GM21529 (cell line): ENCODE results near the gene AGBL4.

Source experiments
- ATAC-seq: cut with Tn5 transposase; IDR thresholded peaks from one replicate; pipeline ENCODE4 v1.9.1; 2021; ENCODE audit not compliant: unreplicated experiment

The AGBL4 gene

GRCh38 chr1:48568501-48568900 is 1455.3 kb downstream of the AGBL4 start:
- ATAC-seq, result no peak

GRCh38 chr1:48566492-48566891 is 1457.3 kb downstream of the AGBL4 start:
- ATAC-seq, result no peak

GRCh38 chr1:48563021-48563420 is 1460.7 kb downstream of the AGBL4 start:
- ATAC-seq, result no peak

- ATAC-seq, result no peak
These were observed 1462.3 kb downstream of the AGBL4 start for GRCh38 chr1:48561444-48561843.

GRCh38 chr1:48560577-48560976 is 1463.2 kb downstream of the AGBL4 start:
- ATAC-seq, result no peak

GRCh38 chr1:48560116-48560515 is 1463.6 kb downstream of the AGBL4 start:
- ATAC-seq, result no peak

- ATAC-seq, result no peak
These were observed 1465.4 kb downstream of the AGBL4 start for GRCh38 chr1:48558366-48558765.

- no peak for ATAC-seq
These were observed 1467.4 kb downstream of the AGBL4 start for GRCh38 chr1:48556186-48556850.

- no peak for ATAC-seq
These were observed 1468.5 kb downstream of the AGBL4 start for GRCh38 chr1:48555271-48555670.

GRCh38 chr1:48552903-48553606 is 1470.7 kb downstream of the AGBL4 start:
- no peak for ATAC-seq

- ATAC-seq, result no peak
These were observed 1471.3 kb downstream of the AGBL4 start for GRCh38 chr1:48552420-48552819.

- ATAC-seq, result no peak
These were observed 1474.8 kb downstream of the AGBL4 start for GRCh38 chr1:48548985-48549384.

GRCh38 chr1:48547561-48548220 is 1476.1 kb downstream of the AGBL4 start:
- no peak for ATAC-seq

GRCh38 chr1:48543854-48544253 is 1479.9 kb downstream of the AGBL4 start:
- no peak for ATAC-seq

GRCh38 chr1:48540587-48540986 is 1483.2 kb downstream of the AGBL4 start:
- ATAC-seq, result no peak

- no peak for ATAC-seq
These were observed 1487.3 kb downstream of the AGBL4 start for GRCh38 chr1:48536477-48536876.

GRCh38 chr1:48532976-48533375 is 1490.8 kb downstream of the AGBL4 start:
- ATAC-seq, result no peak

GRCh38 chr1:48530727-48531351 is 1492.9 kb downstream of the AGBL4 start:
- ATAC-seq, result peak; percentile 68

GRCh38 chr1:48527051-48527450 is 1496.7 kb downstream of the AGBL4 start:
- no peak for ATAC-seq

- no peak for ATAC-seq
These were observed 1497.6 kb downstream of the AGBL4 start for GRCh38 chr1:48526008-48526710.

GRCh38 chr1:48524892-48525467 is 1498.8 kb downstream of the AGBL4 start:
- no peak for ATAC-seq
